Measurements from ENCODE around the gene GNAQ.

GRCh38 chr9:77843871-77844155, 187.8 kb downstream of the GNAQ start:
- TF ChIP-seq CTCF (IDR thresholded peaks at IDR 0.05; ENCODE audit: borderline replicate concordance, extremely low read depth, low read length, poor library complexity, severe bottlenecking) = no peak
- TF ChIP-seq EZH2 (IDR thresholded peaks at IDR 0.05; ENCODE audit: borderline replicate concordance, low read depth, low read length, severe bottlenecking) = no peak

Data from DND-41 (cell line).